Endothelial cell of umbilical vein (primary cell): ENCODE data around the gene SDR9C7. TPM values are rescaled to one million over a fixed set of nuclear protein-coding genes. Genes with fewer than 3 reads are reported as not detected.

Source experiments
- BruUV-seq: library from RNA; stranded (reverse); fragments of 400-500 nt; replicated peaks from 2 replicates; lab custom pipeline; 2021; lab: Mats Ljungman, UMichigan
- CTCF ChIA-PET: fragments of 300-600, 350-600 bp; sonication (Branson Sonifier 250); formaldehyde crosslinking; loops from one replicate; lab custom pipeline; 2021; ENCODE audit warnings: antibody characterized with exemption, inconsistent platforms; lab: Charles Lee
- POLR2A ChIA-PET: fragments of 300-600, 350-600 bp; sonication (Branson Sonifier 250); formaldehyde crosslinking; loops from one replicate; lab custom pipeline; 2021; ENCODE audit warnings: antibody characterized with exemption, inconsistent platforms; lab: Charles Lee
- DNase-seq: peaks from one replicate; pipeline ENCODE4 v3.0.0-alpha.2; 2011; ENCODE audit warnings: low read depth, low spot score
- FAIRE-seq: peaks from 2 replicates; lab custom pipeline; 2011; peaks lifted over from hg19 to GRCh38; lab: Jason Lieb, UNC
- H2AFZ ChIP-seq: 2 replicates; pipeline ENCODE4 v1.6.0; 2012; ENCODE audit warnings: low read depth, low read length, control low read depth, inconsistent platforms
- H3K27ac ChIP-seq: 2 replicates; pipeline ENCODE4 v1.5.1; 2011; ENCODE audit warnings: low read depth, mild to moderate bottlenecking, control low read depth, low read length, moderate library complexity; ENCODE audit not compliant: insufficient read depth
- H3K27me3 ChIP-seq, 2 experiments: 2 replicates each; pipeline versions ENCODE4 v1.6.0 to v1.6.1; 2011; ENCODE audit warnings: low read length in 2 of 2, mixed read lengths in 1 of 2; ENCODE audit not compliant: control insufficient read depth in 2 of 2, insufficient read depth in 2 of 2
- H3K36me3 ChIP-seq, 2 experiments: 2 replicates in 1 of 2; 3 replicates in 1 of 2; pipeline ENCODE4 v1.5.1; 2011; ENCODE audit warnings: low read length in 2 of 2, mild to moderate bottlenecking in 1 of 2, moderate library complexity in 1 of 2; ENCODE audit not compliant: control insufficient read depth in 2 of 2, insufficient read depth in 2 of 2; ENCODE audit errors: extremely low read depth in 1 of 2
- H3K4me1 ChIP-seq: 3 replicates; pipeline ENCODE4 v1.5.1; 2011; ENCODE audit warnings: mild to moderate bottlenecking, low read length; ENCODE audit not compliant: control insufficient read depth, insufficient read depth; ENCODE audit errors: extremely low read depth
- H3K4me2 ChIP-seq: 2 replicates; pipeline ENCODE4 v1.6.1; 2011; ENCODE audit warnings: low read length, control low read depth, mixed read lengths; ENCODE audit not compliant: insufficient read depth
- H3K4me3 ChIP-seq, 3 experiments: fragments of 200-600 bp in 1 of 3; sonication (generic), shearing (Covaris generic) in 1 of 3; replicated peaks in 1 of 3; 2 replicates each; pipeline ENCODE4 v1.5.1; 2011 to 2016; ENCODE audit warnings: control low read depth in 3 of 3, low read length in 3 of 3, mild to moderate bottlenecking in 2 of 3, inconsistent platforms in 1 of 3, low read depth in 1 of 3, moderate library complexity in 1 of 3; ENCODE audit not compliant: insufficient read depth in 1 of 3
- H3K79me2 ChIP-seq: 2 replicates; pipeline ENCODE4 v1.6.0; 2012; ENCODE audit warnings: low read length, inconsistent platforms; ENCODE audit not compliant: control insufficient read depth, insufficient read depth
- H3K9ac ChIP-seq: replicated peaks from 2 replicates; pipeline ENCODE3; 2011; ENCODE audit warnings: low read length, control low read depth; ENCODE audit not compliant: insufficient read depth; ENCODE audit errors: extremely low read depth
- H3K9me1 ChIP-seq: replicated peaks from 3 replicates; pipeline ENCODE4 v1.6.0; 2011; ENCODE audit warnings: mild to moderate bottlenecking, low read length; ENCODE audit not compliant: control insufficient read depth, insufficient read depth; ENCODE audit errors: extremely low read depth
- H3K9me3 ChIP-seq: replicated peaks from 2 replicates; pipeline ENCODE4 v1.5.1; 2012; ENCODE audit warnings: low read length, inconsistent platforms; ENCODE audit not compliant: control insufficient read depth, insufficient read depth
- H4K20me1 ChIP-seq: replicated peaks from 2 replicates; pipeline ENCODE3; 2011; ENCODE audit warnings: mild to moderate bottlenecking, low read length; ENCODE audit not compliant: control insufficient read depth, insufficient read depth; ENCODE audit errors: extremely low read depth
- CTCF ChIP-seq, 2 donors: IDR thresholded peaks; 1 replicate in 1 of 2; 2 replicates in 1 of 2; pipeline ENCODE4 v1.5.1; 2011; ENCODE audit warnings: low read length in 2 of 2, mild to moderate bottlenecking in 2 of 2, moderate library complexity in 2 of 2, control low read depth in 1 of 2, inconsistent platforms in 1 of 2, low read depth in 1 of 2; ENCODE audit not compliant: insufficient read depth in 1 of 2; ENCODE audit errors: extremely low read depth in 1 of 2
- EZH2 ChIP-seq: IDR thresholded peaks from 2 replicates; pipeline ENCODE4 v1.6.1; 2012; ENCODE audit warnings: borderline replicate concordance, low read depth, mild to moderate bottlenecking, moderate library complexity, low read length, inconsistent platforms; ENCODE audit not compliant: severe bottlenecking
- FOS ChIP-seq: IDR thresholded peaks from 2 replicates; pipeline ENCODE4 v1.6.1; 2011; ENCODE audit warnings: mild to moderate bottlenecking, low read length, moderate library complexity, borderline replicate concordance; ENCODE audit not compliant: insufficient read depth
- GATA2 ChIP-seq: IDR thresholded peaks from 2 replicates; pipeline ENCODE4 v1.7.0; 2011; ENCODE audit warnings: low read depth, mild to moderate bottlenecking, moderate library complexity, mixed read lengths, low read length; ENCODE audit not compliant: insufficient read length, insufficient read depth
- JUN ChIP-seq: IDR thresholded peaks from 2 replicates; pipeline ENCODE4 v1.6.1; 2011; ENCODE audit warnings: borderline replicate concordance, low read depth; ENCODE audit not compliant: insufficient read length, insufficient read depth
- MAX ChIP-seq: IDR thresholded peaks from 2 replicates; pipeline ENCODE4 v1.6.1; 2011; ENCODE audit not compliant: insufficient read depth, insufficient read length
- MYC ChIP-seq: IDR thresholded peaks from one replicate; pipeline ENCODE4 v1.6.1; 2011; ENCODE audit warnings: mild to moderate bottlenecking, low read depth, low read length
- POLR2A ChIP-seq: IDR thresholded peaks from 2 replicates; pipeline ENCODE4 v1.6.1; 2012; ENCODE audit warnings: low read depth, mild to moderate bottlenecking, control low read depth, low read length
- POLR2AphosphoS5 ChIP-seq: IDR thresholded peaks from 2 replicates; pipeline ENCODE4 v1.6.1; 2012; ENCODE audit warnings: low read depth, mild to moderate bottlenecking, control low read depth, low read length, moderate library complexity; ENCODE audit not compliant: insufficient read depth
- dilution Hi-C: fragments of 300-500 bp; cut with MboI; formaldehyde crosslinking; loops from one replicate; pipeline ENCODE4 v1.15.0; 2019; ENCODE audit warnings: low sequenced_read_pairs; ENCODE audit not compliant: extremely low pct_ligation_motif_present
- intact Hi-C: fragments of 100-400 bp; cut with micrococcal nuclease; formaldehyde crosslinking; loops from one replicate; pipeline ENCODE4 v1.10.0; 2022
- polyA plus RNA-seq, 4 experiments: library from polyadenylated mRNA; depleted of rRNA in 3 of 4; stranded (reverse) in 3 of 4; unstranded in 1 of 4; fragments of >200 nt; gene quantifications; 2 replicates each; pipeline versions ENCODE4 v1.2.1 to v1.2.3, GENCODE V29; 2011 to 2012; ENCODE audit warnings: missing spikeins in 1 of 4
- total RNA-seq: library from RNA; stranded (reverse); gene quantifications from 2 replicates; pipeline ENCODE4 v1.2.3, GENCODE V29; 2021

Gene SDR9C7
- total and polyA plus RNA-seq, 2 donors (not counting 3 experiments of a cell fraction or from before 2014, with no cell fraction given): not detected

GRCh38 chr12:56929780-56930179, 4.4 kb downstream of the SDR9C7 start:
- Histone ChIP-seq H3K79me2 (no peaks in the 10 kb centered on the region), H3K36me3 (no peaks in the 10 kb centered on the region), H3K4me2 (no peak overlapping the region), H3K9ac (no peak overlapping the region), H3K4me1 (no peaks in the 10 kb centered on the region), H3K27ac (no peak overlapping the region), H3K9me3 (no peaks in the 10 kb centered on the region), H3K4me3 (no peak overlapping the region), H3K27me3 (peaks cover 3 to 5% of the 10 kb centered on the region in 2 experiments), H3K9me1 (no peaks in the 10 kb centered on the region), H4K20me1 (no peaks in the 10 kb centered on the region), H2AFZ (no peak overlapping the region)
- FAIRE-seq: no peak
- intact Hi-C loops (no loop called here), dilution Hi-C loops (no loop called here)
- no peak for DNase-seq
- no TSS peak for BruUV-seq
- CTCF ChIA-PET: no interaction called here
- POLR2A ChIA-PET: no interaction called here
- TF ChIP-seq POLR2A (no peak), MYC (no peak), MAX (no peak), POLR2AphosphoS5 (no peak), GATA2 (no peak), FOS (no peak), CTCF (IDR thresholded peaks at IDR 0.05; ENCODE audit: extremely low read depth in 1 of 2, insufficient read depth in 1 of 2, low read depth in 1 of 2, low read length in 2 of 2) (no peak), JUN (no peak), EZH2 (no peak)
